ENCODE measurements around the gene NIN.

Gene NIN

DNA sequence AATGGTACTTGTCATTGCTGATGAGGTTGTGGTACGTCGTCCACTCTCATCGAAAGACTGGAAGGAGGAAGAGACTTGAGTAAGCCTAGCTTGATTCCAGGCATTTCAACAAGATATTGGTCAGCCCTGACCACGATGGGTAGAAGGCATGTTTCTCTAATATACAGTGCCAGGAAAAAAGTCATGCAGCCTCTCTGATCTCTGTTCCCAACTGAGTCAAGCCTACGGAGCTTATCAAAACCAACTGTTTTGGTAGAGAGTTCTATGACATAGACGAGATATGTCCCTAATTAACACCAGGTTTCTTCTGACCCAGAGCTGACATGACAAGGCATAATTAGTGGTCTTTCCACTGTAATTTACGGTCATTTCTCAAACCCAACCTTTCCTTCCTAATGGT is 58.5 kb downstream of the NIN start:
- Histone ChIP-seq H3K4me3 (ENCODE audit: low read depth, low read length) (no peak overlapping the region), H3K27me3 (replicated peaks) (no peaks in the 10 kb centered on the region), H3K27ac (peak overlapping the region; percentile 3), H3K36me3 (replicated peaks) (peaks cover 5% of the 10 kb centered on the region)
- peak; percentile 59 for DNase-seq
- TF ChIP-seq, protein P1, sequence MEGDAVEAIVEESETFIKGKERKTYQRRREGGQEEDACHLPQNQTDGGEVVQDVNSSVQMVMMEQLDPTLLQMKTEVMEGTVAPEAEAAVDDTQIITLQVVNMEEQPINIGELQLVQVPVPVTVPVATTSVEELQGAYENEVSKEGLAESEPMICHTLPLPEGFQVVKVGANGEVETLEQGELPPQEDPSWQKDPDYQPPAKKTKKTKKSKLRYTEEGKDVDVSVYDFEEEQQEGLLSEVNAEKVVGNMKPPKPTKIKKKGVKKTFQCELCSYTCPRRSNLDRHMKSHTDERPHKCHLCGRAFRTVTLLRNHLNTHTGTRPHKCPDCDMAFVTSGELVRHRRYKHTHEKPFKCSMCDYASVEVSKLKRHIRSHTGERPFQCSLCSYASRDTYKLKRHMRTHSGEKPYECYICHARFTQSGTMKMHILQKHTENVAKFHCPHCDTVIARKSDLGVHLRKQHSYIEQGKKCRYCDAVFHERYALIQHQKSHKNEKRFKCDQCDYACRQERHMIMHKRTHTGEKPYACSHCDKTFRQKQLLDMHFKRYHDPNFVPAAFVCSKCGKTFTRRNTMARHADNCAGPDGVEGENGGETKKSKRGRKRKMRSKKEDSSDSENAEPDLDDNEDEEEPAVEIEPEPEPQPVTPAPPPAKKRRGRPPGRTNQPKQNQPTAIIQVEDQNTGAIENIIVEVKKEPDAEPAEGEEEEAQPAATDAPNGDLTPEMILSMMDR (IDR thresholded peaks at IDR 0.05; ENCODE audit: low read depth, low read length, missing control alignments), result no peak
- in situ Hi-C loops (cut with HindIII; ENCODE audit: low pct_ligation_motif_present, low sequenced_read_pairs), result no loop called here

DNA sequence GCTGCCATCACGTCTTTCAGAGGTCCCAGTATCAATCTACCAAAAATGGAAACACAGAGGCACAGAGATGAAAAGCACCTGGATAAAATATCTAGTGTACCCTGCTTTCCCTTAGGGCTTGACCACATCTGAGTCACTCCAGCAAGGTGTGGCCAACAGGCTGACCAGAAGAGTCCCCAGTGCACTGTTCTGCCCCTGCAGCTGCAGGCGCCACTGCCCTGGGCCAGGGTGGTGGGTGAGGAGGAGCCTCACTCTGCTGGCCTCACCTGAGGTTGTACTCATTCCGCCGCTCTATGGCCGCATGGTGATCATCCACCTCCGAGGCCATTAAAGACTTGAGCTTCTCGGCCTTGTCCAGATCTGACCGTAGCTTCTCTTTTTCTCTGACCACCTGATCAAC is 60.4 kb downstream of the NIN start:
- Histone ChIP-seq H3K27me3 (replicated peaks) (no peaks in the 10 kb centered on the region), H3K4me3 (ENCODE audit: low read depth, low read length) (no peak overlapping the region), H3K36me3 (replicated peaks) (peaks cover 5% of the 10 kb centered on the region), H3K27ac (no peak overlapping the region)
- TF ChIP-seq, protein P1 (IDR thresholded peaks at IDR 0.05; ENCODE audit: low read depth, low read length, missing control alignments), result no peak
- DNase-seq, result no peak
- in situ Hi-C loops (cut with HindIII; ENCODE audit: low pct_ligation_motif_present, low sequenced_read_pairs), result no loop called here

DNA sequence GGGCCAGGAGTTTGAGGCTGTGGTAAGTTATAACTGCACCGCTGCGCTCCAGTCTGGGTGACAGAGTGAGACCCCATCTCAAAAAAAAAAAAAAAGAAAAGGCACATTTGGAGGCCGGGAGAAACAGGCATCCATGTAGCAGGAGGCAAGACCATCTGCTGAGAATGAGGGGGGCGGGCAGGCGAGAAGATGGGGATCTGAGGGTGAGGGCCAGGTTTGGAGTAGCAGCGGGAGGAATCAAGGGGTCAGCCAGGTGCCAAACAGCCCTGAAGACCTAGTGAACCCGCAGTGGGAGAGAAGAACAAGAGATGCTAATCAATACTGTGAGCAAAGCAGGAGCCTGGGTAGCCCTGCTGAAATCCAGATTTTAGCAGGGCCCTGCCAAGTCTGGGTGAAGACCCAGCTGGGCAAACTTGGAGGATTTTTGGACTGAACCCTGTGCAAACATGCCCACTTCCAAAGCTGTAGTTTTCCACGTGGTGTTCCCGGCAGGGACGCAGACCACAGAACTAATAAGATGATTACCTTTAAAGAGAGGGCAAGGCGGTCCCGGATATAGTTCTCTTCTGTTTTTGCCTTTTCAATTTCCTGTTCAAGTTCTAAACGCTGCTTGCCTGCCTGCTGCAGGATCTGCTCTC is 61.0 kb downstream of the NIN start:
- in situ Hi-C loops (cut with HindIII; ENCODE audit: low pct_ligation_motif_present, low sequenced_read_pairs), result no loop called here
- TF ChIP-seq, protein P1 (IDR thresholded peaks at IDR 0.05; ENCODE audit: low read depth, low read length, missing control alignments), result no peak
- no peaks in the 10 kb centered on the region for H3K27me3 ChIP-seq (replicated peaks)
- H3K36me3 ChIP-seq (replicated peaks), result peaks cover 5% of the 10 kb centered on the region
- DNase-seq, result no peak
- H3K27ac ChIP-seq, result no peak overlapping the region
- H3K4me3 ChIP-seq (ENCODE audit: low read depth, low read length), result no peak overlapping the region

DNA sequence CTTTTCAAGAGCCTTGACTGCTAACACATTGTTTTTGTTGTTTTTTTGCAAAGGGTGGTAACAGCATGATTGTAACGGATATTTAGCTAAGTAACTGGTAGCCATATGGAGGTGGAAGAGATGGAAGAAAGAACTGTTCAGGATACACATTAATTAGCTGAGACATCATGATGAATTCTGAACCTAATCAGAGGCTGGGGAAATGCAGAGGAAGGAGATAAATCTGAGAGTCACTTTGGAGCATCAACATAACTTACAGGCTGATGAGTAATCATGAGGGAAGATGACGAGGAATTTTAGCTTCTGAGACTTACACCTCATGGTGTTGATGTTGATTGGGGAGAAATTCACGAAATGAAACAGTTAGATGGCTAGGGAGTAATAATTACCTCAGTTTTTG is 62.3 kb downstream of the NIN start:
- H3K4me3 ChIP-seq (ENCODE audit: low read depth, low read length), result no peak overlapping the region
- TF ChIP-seq, protein P1 (IDR thresholded peaks at IDR 0.05; ENCODE audit: low read depth, low read length, missing control alignments), result no peak
- DNase-seq, result peak; percentile 27
- peak overlapping the region; percentile 64 for H3K27ac ChIP-seq
- peaks cover 5% of the 10 kb centered on the region for H3K36me3 ChIP-seq (replicated peaks)
- in situ Hi-C loops (cut with HindIII; ENCODE audit: low pct_ligation_motif_present, low sequenced_read_pairs), result no loop called here
- H3K27me3 ChIP-seq (replicated peaks), result no peaks in the 10 kb centered on the region

DNA sequence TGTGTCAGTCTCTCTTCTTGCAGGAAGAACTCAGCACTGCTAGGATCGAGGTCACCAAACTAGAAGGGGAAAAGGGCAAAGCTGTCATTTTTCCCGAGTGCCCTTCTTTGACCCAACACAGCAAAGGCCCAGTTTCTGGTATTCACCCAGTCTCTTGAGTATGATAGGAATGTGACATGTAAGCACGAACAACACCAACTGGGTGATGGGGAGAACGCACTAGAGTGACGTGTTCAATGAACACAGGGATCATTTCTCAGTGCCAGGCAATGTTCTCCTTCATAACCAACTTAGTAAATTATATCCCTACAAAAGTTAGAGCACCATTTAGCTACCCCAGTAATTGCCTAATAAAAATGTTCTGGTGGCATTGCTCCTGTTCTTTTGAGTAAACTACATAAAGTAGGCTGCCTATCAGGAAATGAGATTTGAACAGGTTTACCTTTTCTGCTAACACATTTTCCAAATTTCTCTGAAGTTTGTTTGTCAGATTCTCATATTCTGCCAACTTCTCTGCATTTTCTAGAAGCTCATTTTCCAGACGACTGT is 64.5 kb downstream of the NIN start:
- TF ChIP-seq, protein P1 (IDR thresholded peaks at IDR 0.05; ENCODE audit: low read depth, low read length, missing control alignments), result no peak
- H3K4me3 ChIP-seq (ENCODE audit: low read depth, low read length), result no peak overlapping the region
- H3K27ac ChIP-seq, result peak overlapping the region; percentile 70
- peak; percentile 80 for DNase-seq
- no peaks in the 10 kb centered on the region for H3K27me3 ChIP-seq (replicated peaks)
- in situ Hi-C loops (cut with HindIII; ENCODE audit: low pct_ligation_motif_present, low sequenced_read_pairs), result no loop called here
- H3K36me3 ChIP-seq (replicated peaks), result peaks cover 5% of the 10 kb centered on the region
